ENCODE results near the gene ITGA7.

DNA sequence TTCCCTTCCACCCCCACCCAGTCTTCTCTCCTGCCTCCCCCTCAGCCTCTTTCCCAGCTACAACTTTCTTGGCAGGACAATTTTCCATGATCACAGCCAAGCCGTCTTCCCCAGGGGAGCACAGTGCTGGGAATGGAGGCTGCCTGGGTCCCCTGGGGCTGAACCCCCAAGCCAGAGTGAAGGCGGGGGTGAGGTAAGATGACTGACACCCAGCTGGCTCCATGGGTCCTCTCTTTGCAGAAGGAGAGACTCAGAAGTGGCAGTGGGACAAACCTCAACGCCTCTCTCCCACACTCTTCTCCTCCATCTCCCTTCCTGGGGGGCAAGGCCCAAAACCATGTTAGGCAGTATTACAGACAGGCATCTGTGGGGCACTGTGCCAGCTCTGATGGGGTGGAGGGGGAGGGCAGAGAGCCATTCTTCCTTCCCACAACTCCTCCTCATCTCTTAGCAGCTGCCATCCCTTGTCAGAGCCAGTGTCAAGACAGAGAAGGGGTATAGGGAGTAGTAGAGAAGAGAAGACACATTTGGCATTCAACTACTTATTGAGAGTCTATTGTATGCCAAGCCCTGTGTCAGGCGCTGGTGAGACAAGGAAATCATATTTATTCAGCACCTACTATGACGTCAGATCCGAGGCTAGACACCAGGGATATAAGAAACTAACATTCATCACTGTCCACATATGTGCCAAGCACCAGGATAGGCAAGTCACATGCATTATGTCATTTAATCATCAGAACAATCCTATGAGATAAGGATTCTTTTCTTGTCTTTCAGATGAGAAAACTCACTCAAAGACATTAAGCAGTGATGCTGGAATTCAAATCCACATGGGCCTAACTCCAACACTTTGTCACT is 3.6 kb downstream of the ITGA7 start:
- no peak for TF ChIP-seq SIN3A (IDR thresholded peaks at IDR 0.05; ENCODE audit: borderline replicate concordance, insufficient read depth, low read depth, low read length)
- TF ChIP-seq, protein P1, sequence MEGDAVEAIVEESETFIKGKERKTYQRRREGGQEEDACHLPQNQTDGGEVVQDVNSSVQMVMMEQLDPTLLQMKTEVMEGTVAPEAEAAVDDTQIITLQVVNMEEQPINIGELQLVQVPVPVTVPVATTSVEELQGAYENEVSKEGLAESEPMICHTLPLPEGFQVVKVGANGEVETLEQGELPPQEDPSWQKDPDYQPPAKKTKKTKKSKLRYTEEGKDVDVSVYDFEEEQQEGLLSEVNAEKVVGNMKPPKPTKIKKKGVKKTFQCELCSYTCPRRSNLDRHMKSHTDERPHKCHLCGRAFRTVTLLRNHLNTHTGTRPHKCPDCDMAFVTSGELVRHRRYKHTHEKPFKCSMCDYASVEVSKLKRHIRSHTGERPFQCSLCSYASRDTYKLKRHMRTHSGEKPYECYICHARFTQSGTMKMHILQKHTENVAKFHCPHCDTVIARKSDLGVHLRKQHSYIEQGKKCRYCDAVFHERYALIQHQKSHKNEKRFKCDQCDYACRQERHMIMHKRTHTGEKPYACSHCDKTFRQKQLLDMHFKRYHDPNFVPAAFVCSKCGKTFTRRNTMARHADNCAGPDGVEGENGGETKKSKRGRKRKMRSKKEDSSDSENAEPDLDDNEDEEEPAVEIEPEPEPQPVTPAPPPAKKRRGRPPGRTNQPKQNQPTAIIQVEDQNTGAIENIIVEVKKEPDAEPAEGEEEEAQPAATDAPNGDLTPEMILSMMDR (IDR thresholded peaks at IDR 0.05), result no peak
- TF ChIP-seq, protein P2, sequence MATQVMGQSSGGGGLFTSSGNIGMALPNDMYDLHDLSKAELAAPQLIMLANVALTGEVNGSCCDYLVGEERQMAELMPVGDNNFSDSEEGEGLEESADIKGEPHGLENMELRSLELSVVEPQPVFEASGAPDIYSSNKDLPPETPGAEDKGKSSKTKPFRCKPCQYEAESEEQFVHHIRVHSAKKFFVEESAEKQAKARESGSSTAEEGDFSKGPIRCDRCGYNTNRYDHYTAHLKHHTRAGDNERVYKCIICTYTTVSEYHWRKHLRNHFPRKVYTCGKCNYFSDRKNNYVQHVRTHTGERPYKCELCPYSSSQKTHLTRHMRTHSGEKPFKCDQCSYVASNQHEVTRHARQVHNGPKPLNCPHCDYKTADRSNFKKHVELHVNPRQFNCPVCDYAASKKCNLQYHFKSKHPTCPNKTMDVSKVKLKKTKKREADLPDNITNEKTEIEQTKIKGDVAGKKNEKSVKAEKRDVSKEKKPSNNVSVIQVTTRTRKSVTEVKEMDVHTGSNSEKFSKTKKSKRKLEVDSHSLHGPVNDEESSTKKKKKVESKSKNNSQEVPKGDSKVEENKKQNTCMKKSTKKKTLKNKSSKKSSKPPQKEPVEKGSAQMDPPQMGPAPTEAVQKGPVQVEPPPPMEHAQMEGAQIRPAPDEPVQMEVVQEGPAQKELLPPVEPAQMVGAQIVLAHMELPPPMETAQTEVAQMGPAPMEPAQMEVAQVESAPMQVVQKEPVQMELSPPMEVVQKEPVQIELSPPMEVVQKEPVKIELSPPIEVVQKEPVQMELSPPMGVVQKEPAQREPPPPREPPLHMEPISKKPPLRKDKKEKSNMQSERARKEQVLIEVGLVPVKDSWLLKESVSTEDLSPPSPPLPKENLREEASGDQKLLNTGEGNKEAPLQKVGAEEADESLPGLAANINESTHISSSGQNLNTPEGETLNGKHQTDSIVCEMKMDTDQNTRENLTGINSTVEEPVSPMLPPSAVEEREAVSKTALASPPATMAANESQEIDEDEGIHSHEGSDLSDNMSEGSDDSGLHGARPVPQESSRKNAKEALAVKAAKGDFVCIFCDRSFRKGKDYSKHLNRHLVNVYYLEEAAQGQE (IDR thresholded peaks at IDR 0.05; ENCODE audit: insufficient read depth in 1 of 2, low read depth in 2 of 2, low read length in 1 of 2), result no peak
- TF ChIP-seq POLR2AphosphoS5 (IDR thresholded peaks at IDR 0.05; ENCODE audit: low read depth, low read length), result no peak
- no peak for TF ChIP-seq TCF7L2 (IDR thresholded peaks at IDR 0.05; ENCODE audit: low read depth, low read length)

Measured in Panc1 (cell line).